Measurements from ENCODE around the gene OTOG.

Gene OTOG

DNA sequence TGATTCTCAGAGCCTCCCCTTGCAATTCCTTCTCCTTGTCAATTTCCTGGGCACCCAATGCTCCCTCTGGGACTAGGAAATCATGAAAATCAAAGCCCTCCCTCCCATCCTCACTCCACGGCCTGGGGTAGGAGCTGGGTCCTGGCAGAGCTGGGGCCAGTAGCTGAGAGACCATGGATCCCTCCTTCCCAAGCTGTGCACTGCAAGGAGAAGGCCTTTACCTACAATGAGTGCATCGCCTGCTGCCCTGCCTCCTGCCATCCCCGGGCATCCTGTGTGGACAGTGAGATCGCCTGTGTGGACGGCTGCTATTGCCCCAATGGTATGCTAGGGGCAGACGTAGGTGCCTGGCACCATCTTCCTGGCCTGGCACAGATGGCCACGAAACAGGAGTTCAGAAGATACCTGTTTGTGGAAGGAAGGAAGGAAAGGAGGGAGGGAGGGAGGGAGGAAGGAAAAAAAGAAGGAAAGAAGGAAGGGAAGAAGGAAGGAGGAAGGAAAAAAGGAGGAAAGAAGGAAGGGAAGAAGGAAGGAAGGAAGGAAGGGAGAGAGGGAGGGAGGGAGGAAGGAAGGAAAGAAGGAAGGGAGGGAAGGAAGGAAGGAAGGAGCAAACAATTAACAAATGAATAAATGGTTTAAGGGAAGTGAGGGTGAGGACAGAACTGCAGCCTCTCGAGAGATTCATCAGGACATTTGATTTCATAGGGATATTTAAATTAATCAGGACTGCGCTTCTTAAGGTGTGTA, 12.5 kb downstream of the OTOG start:
- Histone ChIP-seq H3K27me3 (ENCODE audit: control insufficient read depth, insufficient read depth, low read length) (peaks cover 2% of the 10 kb centered on the region), H3K4me3 (ENCODE audit: low read length) (no peak overlapping the region), H3K9ac (ENCODE audit: low read length) (no peak overlapping the region), H3K36me3 (ENCODE audit: control insufficient read depth, insufficient read depth, low read length) (no peaks in the 10 kb centered on the region), H3K27ac (ENCODE audit: low read depth, low read length) (no peak overlapping the region), H3K4me1 (ENCODE audit: control insufficient read depth, insufficient read depth, low read length) (no peaks in the 10 kb centered on the region)

DNA sequence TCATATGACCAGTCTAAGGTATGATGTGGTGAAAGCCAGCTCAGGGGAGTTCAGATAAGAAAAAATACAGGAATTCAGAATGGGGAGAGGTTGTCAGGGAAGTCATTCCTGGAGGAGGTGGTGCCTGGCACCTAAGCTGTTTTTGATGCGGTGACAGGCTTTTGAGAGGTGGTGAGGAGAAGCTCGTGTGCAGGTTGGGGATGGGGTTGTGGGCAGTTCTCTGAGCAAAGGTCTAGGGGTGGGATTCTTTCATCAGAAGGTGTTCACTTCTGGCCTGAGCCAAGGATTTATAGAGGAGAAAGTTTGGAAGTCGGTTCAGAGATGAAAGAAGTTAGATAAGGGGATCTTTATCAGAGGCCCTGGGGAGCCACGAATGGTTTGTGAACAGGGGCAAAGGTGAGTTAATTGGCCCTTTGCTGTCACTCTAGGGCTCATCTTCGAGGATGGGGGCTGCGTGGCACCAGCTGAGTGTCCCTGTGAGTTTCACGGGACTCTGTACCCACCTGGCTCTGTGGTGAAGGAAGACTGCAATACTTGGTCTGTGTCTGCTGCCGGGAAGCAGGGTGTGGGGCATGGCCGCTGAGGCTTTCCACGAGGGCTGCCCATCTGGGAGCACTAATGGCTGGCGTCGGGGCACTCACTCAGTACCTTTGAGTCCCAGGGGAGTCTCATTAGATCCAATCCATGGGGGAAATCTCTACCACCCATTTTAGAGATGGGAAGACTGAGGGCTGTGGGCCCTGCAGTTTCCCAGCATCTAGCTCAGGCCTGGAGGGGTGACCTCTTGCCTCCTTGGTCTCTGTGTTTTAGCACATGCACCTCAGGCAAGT, 13.4 kb downstream of the OTOG start:
- Histone ChIP-seq H3K4me3 (ENCODE audit: low read length) (no peak overlapping the region), H3K4me1 (ENCODE audit: control insufficient read depth, insufficient read depth, low read length) (no peaks in the 10 kb centered on the region), H3K27ac (ENCODE audit: low read depth, low read length) (no peak overlapping the region), H3K27me3 (ENCODE audit: control insufficient read depth, insufficient read depth, low read length) (peaks cover 2% of the 10 kb centered on the region), H3K9ac (ENCODE audit: low read length) (no peak overlapping the region), H3K36me3 (ENCODE audit: control insufficient read depth, insufficient read depth, low read length) (no peaks in the 10 kb centered on the region)

DNA sequence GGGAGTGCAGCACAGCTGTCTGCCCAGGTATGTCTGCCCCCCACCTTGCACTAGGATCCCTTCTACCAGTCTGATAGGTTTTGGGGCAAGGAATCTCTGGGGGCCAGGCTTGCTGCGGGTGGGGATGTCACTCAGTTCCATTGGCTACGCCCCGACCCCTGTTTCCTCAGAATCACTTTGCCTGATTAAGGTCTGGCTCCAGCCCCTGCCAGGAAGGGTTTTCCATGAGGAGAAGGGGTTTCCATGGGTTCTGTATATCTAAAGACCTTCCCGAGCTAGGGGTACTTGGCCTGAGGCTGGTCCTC, 14.0 kb downstream of the OTOG start:
- Histone ChIP-seq H3K4me3 (ENCODE audit: low read length) (no peak overlapping the region), H3K36me3 (ENCODE audit: control insufficient read depth, insufficient read depth, low read length) (no peaks in the 10 kb centered on the region), H3K27me3 (ENCODE audit: control insufficient read depth, insufficient read depth, low read length) (peaks cover 2% of the 10 kb centered on the region), H3K27ac (ENCODE audit: low read depth, low read length) (no peak overlapping the region), H3K4me1 (ENCODE audit: control insufficient read depth, insufficient read depth, low read length) (no peaks in the 10 kb centered on the region), H3K9ac (ENCODE audit: low read length) (no peak overlapping the region)

DNA sequence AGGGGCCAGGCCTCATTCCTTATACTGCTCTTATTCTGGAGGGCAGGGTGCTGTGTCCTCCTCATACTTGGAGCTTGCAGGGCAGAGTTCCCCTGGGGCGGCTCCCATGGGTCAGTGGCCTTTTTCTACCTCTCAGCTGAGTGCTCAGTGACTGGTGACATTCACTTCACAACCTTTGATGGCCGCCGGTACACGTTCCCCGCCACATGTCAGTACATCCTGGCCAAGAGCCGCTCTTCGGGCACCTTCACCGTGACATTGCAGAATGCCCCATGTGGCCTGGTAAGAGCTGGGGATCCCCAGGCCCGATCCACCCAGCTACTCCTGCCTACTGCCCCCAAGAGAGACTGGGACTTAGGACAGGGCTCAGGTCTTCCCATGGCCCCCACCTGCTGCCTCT, 14.5 kb downstream of the OTOG start:
- Histone ChIP-seq H3K9ac (ENCODE audit: low read length) (no peak overlapping the region), H3K27ac (ENCODE audit: low read depth, low read length) (no peak overlapping the region), H3K36me3 (ENCODE audit: control insufficient read depth, insufficient read depth, low read length) (no peaks in the 10 kb centered on the region), H3K27me3 (ENCODE audit: control insufficient read depth, insufficient read depth, low read length) (peaks cover 2% of the 10 kb centered on the region), H3K4me1 (ENCODE audit: control insufficient read depth, insufficient read depth, low read length) (no peaks in the 10 kb centered on the region), H3K4me3 (ENCODE audit: low read length) (no peak overlapping the region)

DNA sequence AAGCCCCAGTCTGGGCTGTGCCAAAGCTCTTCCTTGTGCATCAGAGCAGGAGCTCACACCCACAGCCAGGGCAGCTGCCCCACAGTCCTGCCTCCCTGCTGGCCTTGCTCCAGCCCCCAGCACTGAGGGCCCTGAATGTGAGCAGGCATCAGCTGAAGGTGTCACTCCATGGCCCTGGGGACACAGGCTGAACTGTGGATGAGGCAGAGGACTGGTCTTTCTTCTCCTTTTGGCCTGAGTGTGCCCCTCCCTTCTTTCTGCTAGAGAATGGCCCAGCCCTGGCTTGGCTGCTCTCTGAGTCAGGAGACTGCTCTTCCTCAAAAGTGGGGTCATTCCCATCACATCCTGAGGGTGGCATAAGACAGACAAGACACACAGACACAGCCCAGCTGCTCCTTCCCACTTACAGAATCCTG, 16.2 kb downstream of the OTOG start:
- no peaks in the 10 kb centered on the region for H3K36me3 ChIP-seq (ENCODE audit: control insufficient read depth, insufficient read depth, low read length)
- no peak overlapping the region for H3K9ac ChIP-seq (ENCODE audit: low read length)
- no peak overlapping the region for H3K27ac ChIP-seq (ENCODE audit: low read depth, low read length)
- H3K27me3 ChIP-seq (ENCODE audit: control insufficient read depth, insufficient read depth, low read length): peaks cover 2% of the 10 kb centered on the region
- no peaks in the 10 kb centered on the region for H3K4me1 ChIP-seq (ENCODE audit: control insufficient read depth, insufficient read depth, low read length)
- no peak overlapping the region for H3K4me3 ChIP-seq (ENCODE audit: low read length)

DNA sequence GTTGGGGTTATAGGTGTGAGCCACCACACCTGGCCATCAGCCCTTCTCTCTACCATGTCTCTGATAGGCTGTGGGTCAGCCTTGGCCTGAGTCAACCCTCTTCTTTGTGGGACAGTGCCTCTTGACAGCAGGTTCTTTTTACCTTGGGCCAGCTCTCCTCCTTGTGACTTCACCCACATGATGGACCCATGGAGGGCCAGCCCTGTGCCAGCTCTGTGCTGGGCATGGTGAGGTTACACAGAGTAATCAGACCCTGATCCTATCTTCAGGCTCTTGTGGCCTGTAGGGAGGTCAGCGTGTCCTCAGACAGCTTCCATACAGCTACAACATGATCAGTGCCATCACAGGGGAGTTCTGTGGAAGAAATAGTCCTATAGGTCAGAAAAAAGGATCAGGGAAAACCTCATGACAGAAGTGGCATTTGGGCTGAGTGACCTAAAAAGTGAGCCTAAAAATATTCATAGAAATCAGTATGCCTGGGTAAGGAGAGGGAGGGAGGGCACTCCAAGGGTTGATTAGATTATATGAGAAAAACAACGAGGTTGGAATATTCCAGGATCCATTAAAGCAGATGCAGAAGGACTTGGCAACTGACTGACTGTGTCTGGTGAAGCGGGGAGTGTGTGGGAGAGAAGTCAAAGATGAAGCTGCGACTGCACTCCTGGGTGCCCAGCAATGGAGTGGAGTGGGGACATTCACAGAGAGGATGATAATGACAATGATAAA, 17.1 kb downstream of the OTOG start:
- H3K4me1 ChIP-seq (ENCODE audit: control insufficient read depth, insufficient read depth, low read length): no peaks in the 10 kb centered on the region
- no peaks in the 10 kb centered on the region for H3K36me3 ChIP-seq (ENCODE audit: control insufficient read depth, insufficient read depth, low read length)
- no peak overlapping the region for H3K27ac ChIP-seq (ENCODE audit: low read depth, low read length)
- no peaks in the 10 kb centered on the region for H3K27me3 ChIP-seq (ENCODE audit: control insufficient read depth, insufficient read depth, low read length)
- no peak overlapping the region for H3K9ac ChIP-seq (ENCODE audit: low read length)
- no peak overlapping the region for H3K4me3 ChIP-seq (ENCODE audit: low read length)

DNA sequence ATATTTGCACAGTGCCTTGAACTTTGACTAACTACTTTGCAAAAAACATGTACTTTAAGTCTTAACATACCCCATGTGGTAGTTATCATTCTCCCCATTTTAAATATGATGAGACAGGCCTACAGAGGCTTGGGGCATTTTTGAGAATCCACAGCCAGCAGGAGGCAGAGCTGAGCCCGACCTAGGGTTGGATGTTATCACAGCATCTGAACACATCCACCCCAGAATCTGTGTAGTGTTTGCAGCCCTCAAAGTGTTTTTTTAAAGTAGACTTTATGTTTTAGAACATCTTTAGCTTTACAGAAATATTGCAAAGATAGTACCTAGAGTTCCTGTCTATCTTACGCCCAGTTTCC, 17.6 kb downstream of the OTOG start:
- Histone ChIP-seq H3K27ac (ENCODE audit: low read depth, low read length) (no peak overlapping the region), H3K27me3 (ENCODE audit: control insufficient read depth, insufficient read depth, low read length) (no peaks in the 10 kb centered on the region), H3K4me1 (ENCODE audit: control insufficient read depth, insufficient read depth, low read length) (no peaks in the 10 kb centered on the region), H3K36me3 (ENCODE audit: control insufficient read depth, insufficient read depth, low read length) (no peaks in the 10 kb centered on the region), H3K9ac (ENCODE audit: low read length) (no peak overlapping the region), H3K4me3 (ENCODE audit: low read length) (no peak overlapping the region)

DNA sequence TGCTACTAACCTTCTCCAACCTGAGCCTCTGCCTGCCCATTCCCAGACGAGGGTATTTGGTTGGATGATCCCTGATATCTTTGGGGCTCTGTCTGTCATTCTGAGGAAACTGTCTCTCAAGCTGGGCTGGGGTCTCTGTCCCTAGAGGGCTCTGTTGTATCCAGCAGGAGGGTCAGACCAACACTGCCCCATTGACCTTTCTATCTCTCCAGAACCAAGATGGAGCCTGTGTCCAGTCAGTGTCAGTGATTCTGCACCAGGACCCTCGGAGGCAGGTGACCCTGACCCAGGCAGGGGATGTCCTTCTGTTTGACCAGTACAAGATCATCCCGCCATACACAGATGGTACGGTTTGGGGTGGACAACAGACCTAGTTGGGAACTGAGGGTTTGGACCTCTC, 21.9 kb downstream of the OTOG start:
- H3K4me3 ChIP-seq (ENCODE audit: low read length): no peak overlapping the region
- H3K9ac ChIP-seq (ENCODE audit: low read length): no peak overlapping the region
- no peak overlapping the region for H3K27ac ChIP-seq (ENCODE audit: low read depth, low read length)
- no peaks in the 10 kb centered on the region for H3K36me3 ChIP-seq (ENCODE audit: control insufficient read depth, insufficient read depth, low read length)
- H3K27me3 ChIP-seq (ENCODE audit: control insufficient read depth, insufficient read depth, low read length): no peaks in the 10 kb centered on the region
- H3K4me1 ChIP-seq (ENCODE audit: control insufficient read depth, insufficient read depth, low read length): no peaks in the 10 kb centered on the region

DNA sequence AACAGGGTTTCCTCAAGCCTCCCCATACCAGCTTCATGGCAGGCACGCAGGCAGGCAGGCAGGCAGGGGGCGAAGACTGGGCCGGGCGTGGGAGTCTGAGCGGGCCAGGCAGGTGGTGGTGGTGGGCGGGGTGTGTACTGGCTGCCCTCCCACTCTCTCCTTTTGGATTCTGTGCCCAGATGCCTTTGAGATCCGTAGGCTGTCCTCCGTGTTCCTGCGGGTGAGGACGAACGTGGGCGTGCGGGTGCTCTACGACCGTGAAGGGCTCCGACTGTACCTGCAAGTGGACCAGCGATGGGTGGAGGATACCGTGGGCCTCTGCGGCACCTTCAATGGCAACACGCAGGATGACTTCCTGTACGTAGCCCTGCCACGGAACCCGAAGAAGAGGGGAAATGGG, 23.0 kb downstream of the OTOG start:
- no peak overlapping the region for H3K27ac ChIP-seq (ENCODE audit: low read depth, low read length)
- H3K4me3 ChIP-seq (ENCODE audit: low read length): no peak overlapping the region
- H3K27me3 ChIP-seq (ENCODE audit: control insufficient read depth, insufficient read depth, low read length): no peaks in the 10 kb centered on the region
- no peaks in the 10 kb centered on the region for H3K4me1 ChIP-seq (ENCODE audit: control insufficient read depth, insufficient read depth, low read length)
- no peaks in the 10 kb centered on the region for H3K36me3 ChIP-seq (ENCODE audit: control insufficient read depth, insufficient read depth, low read length)
- no peak overlapping the region for H3K9ac ChIP-seq (ENCODE audit: low read length)

DNA sequence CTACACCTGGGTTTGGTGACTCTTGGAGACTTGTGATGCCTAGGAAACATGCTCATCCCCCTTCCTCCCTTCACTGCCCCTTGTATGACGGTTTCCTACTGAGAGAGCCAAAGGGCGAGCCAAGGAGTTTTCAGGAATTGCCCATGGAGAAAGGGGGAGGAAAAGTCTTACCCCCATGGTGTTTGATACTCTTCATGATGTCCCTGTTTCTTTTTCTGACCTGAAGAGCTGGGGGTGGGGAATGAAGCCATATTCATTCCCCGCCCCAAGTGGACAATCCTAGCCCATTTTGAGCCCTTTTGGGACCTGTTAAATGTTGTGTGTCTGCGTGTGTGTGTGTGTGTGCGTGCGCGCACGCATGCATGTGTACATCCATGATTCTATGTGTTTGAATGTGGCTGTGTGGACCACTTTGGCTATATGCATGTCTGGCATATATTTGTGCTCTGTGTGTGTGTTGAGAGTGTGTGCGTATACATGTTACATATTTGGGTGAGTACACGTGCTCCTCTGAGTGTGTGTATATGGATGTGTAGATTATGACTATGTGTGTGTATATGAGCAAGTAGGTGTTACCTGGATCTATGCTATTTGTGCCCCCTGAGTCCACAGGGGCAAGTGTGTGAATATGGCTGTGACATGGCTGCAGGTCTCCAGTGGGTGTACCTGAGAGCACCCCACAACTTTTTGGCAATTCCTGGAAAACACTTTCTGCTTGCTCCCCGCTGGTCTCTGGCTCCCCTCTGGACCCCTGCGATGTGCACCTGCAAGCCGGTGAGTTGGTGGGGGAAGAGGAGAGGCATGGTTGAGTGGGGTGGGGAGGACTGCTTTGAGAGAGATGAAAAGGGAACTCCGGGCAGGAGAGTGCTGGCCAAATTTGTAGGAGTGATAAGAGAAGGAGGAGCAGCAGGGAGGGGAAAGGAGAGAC, 24.6 kb downstream of the OTOG start:
- H3K36me3 ChIP-seq (ENCODE audit: control insufficient read depth, insufficient read depth, low read length): no peaks in the 10 kb centered on the region
- no peaks in the 10 kb centered on the region for H3K4me1 ChIP-seq (ENCODE audit: control insufficient read depth, insufficient read depth, low read length)
- no peak overlapping the region for H3K27ac ChIP-seq (ENCODE audit: low read depth, low read length)
- H3K4me3 ChIP-seq (ENCODE audit: low read length): no peak overlapping the region
- no peak overlapping the region for H3K9ac ChIP-seq (ENCODE audit: low read length)
- no peaks in the 10 kb centered on the region for H3K27me3 ChIP-seq (ENCODE audit: control insufficient read depth, insufficient read depth, low read length)

DNA sequence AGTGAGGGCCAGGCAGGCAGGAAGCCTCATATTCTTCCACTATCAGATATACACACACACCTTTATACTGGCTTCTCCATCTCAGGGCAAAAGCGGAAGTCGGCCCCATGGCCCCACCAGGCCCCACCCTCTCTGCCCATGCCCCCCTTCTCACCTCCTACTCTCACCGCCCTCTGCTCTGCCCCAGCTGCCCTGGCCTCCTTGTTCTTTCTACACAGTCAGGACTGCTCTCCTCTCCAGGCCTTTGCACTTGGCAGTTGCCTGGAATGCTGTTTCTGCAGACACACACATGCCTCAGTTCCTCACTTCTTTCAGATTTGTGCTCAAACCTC, 25.3 kb downstream of the OTOG start:
- H3K4me1 ChIP-seq (ENCODE audit: control insufficient read depth, insufficient read depth, low read length): no peaks in the 10 kb centered on the region
- H3K4me3 ChIP-seq (ENCODE audit: low read length): no peak overlapping the region
- no peak overlapping the region for H3K27ac ChIP-seq (ENCODE audit: low read depth, low read length)
- no peaks in the 10 kb centered on the region for H3K27me3 ChIP-seq (ENCODE audit: control insufficient read depth, insufficient read depth, low read length)
- H3K9ac ChIP-seq (ENCODE audit: low read length): no peak overlapping the region
- no peaks in the 10 kb centered on the region for H3K36me3 ChIP-seq (ENCODE audit: control insufficient read depth, insufficient read depth, low read length)
